GM12878 (cell line): Measurements from ENCODE around the gene VN1R2.

Source experiments
- CBFB ChIP-seq: IDR thresholded peaks from 2 replicates; pipeline ENCODE4 v1.6.1; 2016; ENCODE audit warnings: antibody characterized with exemption, low read depth
- SMARCA5 ChIP-seq: fragments of 450-650 bp; IDR thresholded peaks from 2 replicates; pipeline ENCODE4 v1.6.1; 2017; ENCODE audit warnings: mild to moderate bottlenecking
- SUPT20H ChIP-seq: IDR thresholded peaks from 2 replicates; pipeline ENCODE4 v1.6.1; 2011; ENCODE audit warnings: low read depth, mild to moderate bottlenecking, low read length, moderate library complexity, borderline replicate concordance; ENCODE audit not compliant: control insufficient read depth
- YY1 ChIP-seq: IDR thresholded peaks from 2 replicates; pipeline ENCODE4 v1.6.1; 2011; ENCODE audit warnings: low read depth, mild to moderate bottlenecking, low read length
- TF ChIP-seq, protein P1 (sequence below): fragments of 450-650 bp; IDR thresholded peaks from 2 replicates; pipeline ENCODE4 v1.6.1; 2017; ENCODE audit warnings: low read depth, mild to moderate bottlenecking, moderate library complexity
- TF ChIP-seq, protein P2 (sequence below): IDR thresholded peaks from 2 replicates; pipeline ENCODE4 v1.6.1; 2011; ENCODE audit warnings: borderline replicate concordance, low read depth, mild to moderate bottlenecking, moderate library complexity, low read length; ENCODE audit not compliant: insufficient read depth, poor library complexity, severe bottlenecking

DNA sequence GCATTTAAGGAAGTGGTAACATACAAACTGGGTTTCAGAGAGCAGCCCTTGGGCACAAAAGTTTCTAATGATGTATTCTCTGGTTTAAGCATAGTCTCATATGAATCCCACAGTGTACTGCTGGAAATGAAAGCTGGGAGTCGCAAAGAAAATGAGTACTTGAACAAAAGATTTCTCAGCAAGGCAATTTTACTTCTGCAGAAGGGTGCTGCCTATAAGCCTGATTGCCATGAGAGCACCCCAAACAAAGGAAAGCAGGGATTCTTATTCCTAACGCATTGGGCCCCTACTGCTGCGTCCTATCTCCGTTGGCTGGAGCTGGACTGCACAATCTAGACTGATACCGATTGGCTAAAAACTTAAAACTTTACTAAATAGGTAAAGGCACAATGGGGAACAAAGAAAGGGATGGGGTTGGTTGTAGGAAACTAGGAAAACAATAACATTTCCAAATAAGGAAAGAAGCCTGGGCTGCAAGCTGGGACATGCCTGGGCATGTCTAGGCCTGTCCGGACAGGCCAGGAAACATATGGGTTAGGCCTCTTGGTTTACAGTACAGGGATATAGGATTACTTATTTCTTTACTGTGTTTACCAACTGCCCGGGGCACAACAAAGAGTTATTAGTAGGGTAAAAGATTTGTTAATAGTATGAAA is 36.8 kb downstream of the VN1R2 start:
- TF ChIP-seq, protein P1, sequence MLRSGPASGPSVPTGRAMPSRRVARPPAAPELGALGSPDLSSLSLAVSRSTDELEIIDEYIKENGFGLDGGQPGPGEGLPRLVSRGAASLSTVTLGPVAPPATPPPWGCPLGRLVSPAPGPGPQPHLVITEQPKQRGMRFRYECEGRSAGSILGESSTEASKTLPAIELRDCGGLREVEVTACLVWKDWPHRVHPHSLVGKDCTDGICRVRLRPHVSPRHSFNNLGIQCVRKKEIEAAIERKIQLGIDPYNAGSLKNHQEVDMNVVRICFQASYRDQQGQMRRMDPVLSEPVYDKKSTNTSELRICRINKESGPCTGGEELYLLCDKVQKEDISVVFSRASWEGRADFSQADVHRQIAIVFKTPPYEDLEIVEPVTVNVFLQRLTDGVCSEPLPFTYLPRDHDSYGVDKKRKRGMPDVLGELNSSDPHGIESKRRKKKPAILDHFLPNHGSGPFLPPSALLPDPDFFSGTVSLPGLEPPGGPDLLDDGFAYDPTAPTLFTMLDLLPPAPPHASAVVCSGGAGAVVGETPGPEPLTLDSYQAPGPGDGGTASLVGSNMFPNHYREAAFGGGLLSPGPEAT, result no peak
- TF ChIP-seq SUPT20H (no peak), YY1 (no peak), CBFB (no peak), SMARCA5 (no peak)
- TF ChIP-seq, protein P2, sequence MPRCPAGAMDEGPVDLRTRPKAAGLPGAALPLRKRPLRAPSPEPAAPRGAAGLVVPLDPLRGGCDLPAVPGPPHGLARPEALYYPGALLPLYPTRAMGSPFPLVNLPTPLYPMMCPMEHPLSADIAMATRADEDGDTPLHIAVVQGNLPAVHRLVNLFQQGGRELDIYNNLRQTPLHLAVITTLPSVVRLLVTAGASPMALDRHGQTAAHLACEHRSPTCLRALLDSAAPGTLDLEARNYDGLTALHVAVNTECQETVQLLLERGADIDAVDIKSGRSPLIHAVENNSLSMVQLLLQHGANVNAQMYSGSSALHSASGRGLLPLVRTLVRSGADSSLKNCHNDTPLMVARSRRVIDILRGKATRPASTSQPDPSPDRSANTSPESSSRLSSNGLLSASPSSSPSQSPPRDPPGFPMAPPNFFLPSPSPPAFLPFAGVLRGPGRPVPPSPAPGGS, result no peak
